ENCODE results near the gene MUC22. TPM values are rescaled to one million over a fixed set of nuclear protein-coding genes. Genes with fewer than 3 reads are reported as not detected.
"Not testable (repeated sequence)": the region's sequence is repeated elsewhere in the genome, so short reads cannot be mapped to it uniquely, and the experiment has no call there.

The MUC22 gene
- total and polyA plus RNA-seq, 3 donors from 2014 or later, result 0.21 to 0.87 (median 0.31) TPM

- intact Hi-C loops (cut with DNase I; ENCODE audit: low total_unique reads), result no loop called here
- 23% methylated on average over 2 of the region's 2 CpGs for WGBS, 2 donors
These were observed 9.8 kb downstream of the MUC22 start for GRCh38 chr6:31020057-31020456.

GRCh38 chr6:31020631-31021255 lies 10.5 kb downstream of the MUC22 start:
- peak; percentile 31 for DNase-seq
- H3K4me1 ChIP-seq; H3K36me3 ChIP-seq (ENCODE audit: low read depth, missing control alignments); H3K27me3 ChIP-seq; H3K9me3 ChIP-seq; intact Hi-C loops (cut with DNase I; ENCODE audit: low total_unique reads): not testable (repeated sequence)
- peak overlapping the region in 1 of 2 donors; percentile 34 for H3K4me3 ChIP-seq
- H3K27ac ChIP-seq, result peak overlapping the region in 1 of 2 donors; percentile 36
- 75 to 84% methylated on average over 10 to 32 of the region's 36 CpGs for WGBS, 2 donors

More at GRCh38 chr6:31020057-31020456, 9.8 kb downstream of the MUC22 start:
- TF ChIP-seq CTCF (IDR thresholded peaks at IDR 0.05), result no peak
- Histone ChIP-seq H3K4me3 (peak overlapping the region in 1 of 2 donors; percentile 34), H3K36me3 (ENCODE audit: low read depth, missing control alignments) (no peaks in the 10 kb centered on the region), H3K4me1 (peaks cover 6% of the 10 kb centered on the region), H3K27ac (peak overlapping the region in 1 of 2 donors; percentile 36), H3K9me3 (no peaks in the 10 kb centered on the region), H3K27me3 (no peaks in the 10 kb centered on the region)
- no peak for DNase-seq

GRCh38 chr6:31021705-31022531 lies 11.6 kb downstream of the MUC22 start:
- H3K36me3 ChIP-seq (ENCODE audit: low read depth, missing control alignments); H3K4me3 ChIP-seq; H3K4me1 ChIP-seq; H3K27me3 ChIP-seq; intact Hi-C loops (cut with DNase I; ENCODE audit: low total_unique reads); H3K27ac ChIP-seq; H3K9me3 ChIP-seq: not testable (repeated sequence)
- peak; percentile 33 for DNase-seq
- WGBS, 2 donors, result 65 to 81% methylated on average over 15 of the region's 15 CpGs

- TF ChIP-seq POLR2A (IDR thresholded peaks at IDR 0.05) (no peak), CTCF (IDR thresholded peaks at IDR 0.05) (no peak)
- Histone ChIP-seq H3K4me3 (no peak overlapping the region), H3K27me3 (no peaks in the 10 kb centered on the region), H3K4me1 (no peaks in the 10 kb centered on the region), H3K9me3 (no peaks in the 10 kb centered on the region), H3K36me3 (ENCODE audit: low read depth, missing control alignments) (no peaks in the 10 kb centered on the region), H3K27ac (no peak overlapping the region)
- 85 to 90% methylated on average over 4 of the region's 4 CpGs for WGBS, 2 donors
- DNase-seq, result no peak
- intact Hi-C loops (cut with DNase I; ENCODE audit: low total_unique reads), result no loop called here
These were observed 15.3 kb downstream of the MUC22 start for GRCh38 chr6:31025595-31025994.

- Histone ChIP-seq H3K27ac (no peak overlapping the region), H3K27me3 (no peaks in the 10 kb centered on the region), H3K36me3 (ENCODE audit: low read depth, missing control alignments) (no peaks in the 10 kb centered on the region), H3K9me3 (no peaks in the 10 kb centered on the region), H3K4me1 (no peaks in the 10 kb centered on the region), H3K4me3 (no peak overlapping the region)
- TF ChIP-seq POLR2A (IDR thresholded peaks at IDR 0.05) (no peak), CTCF (IDR thresholded peaks at IDR 0.05) (no peak)
- intact Hi-C loops (cut with DNase I; ENCODE audit: low total_unique reads), result no loop called here
- DNase-seq, result no peak
- WGBS, 2 donors, result 89 to 93% methylated on average over 6 of the region's 6 CpGs
These were observed 20.8 kb downstream of the MUC22 start for GRCh38 chr6:31031095-31031494.
